Stimulated activated CD4-positive, alpha-beta T cell treated with anti-CD3 and anti-CD28 coated beads, Interleukin-15, amount 100 ng/mL, for 24 hours (primary cell): ENCODE measurements around the gene TTBK1.

Source experiments
- DNase-seq: peaks from one replicate; pipeline ENCODE4 v3.0.0-alpha.2; 2020

TTBK1 gene

GRCh38 chr6:43308101-43308989, 65.1 kb downstream of the TTBK1 start, which contains the start of gene CRIP3:
CRIP3 (minus strand) TSS chr6:43308826; CDS start chr6:43308792, 34 bp downstream.
- DNase-seq, result peak; percentile 77

GRCh38 chr6:43308990-43309477, 65.8 kb downstream of the TTBK1 start:
- no peak for DNase-seq

GRCh38 chr6:43310134-43310533, 66.9 kb downstream of the TTBK1 start:
- no peak for DNase-seq

- DNase-seq, result no peak
These were observed 67.3 kb downstream of the TTBK1 start for GRCh38 chr6:43310624-43311023.

GRCh38 chr6:43311666-43312065, 68.4 kb downstream of the TTBK1 start:
- no peak for DNase-seq

- DNase-seq, result no peak
These were observed 70.5 kb downstream of the TTBK1 start for GRCh38 chr6:43313813-43314212.

- no peak for DNase-seq
These were observed 74.7 kb downstream of the TTBK1 start for GRCh38 chr6:43318011-43318410.

GRCh38 chr6:43325876-43326275, 82.6 kb downstream of the TTBK1 start:
- no peak for DNase-seq

- DNase-seq, result no peak
These were observed 85.2 kb downstream of the TTBK1 start for GRCh38 chr6:43328528-43328927.

GRCh38 chr6:43331470-43331869, 88.2 kb downstream of the TTBK1 start:
- no peak for DNase-seq

GRCh38 chr6:43331891-43332290, 88.6 kb downstream of the TTBK1 start:
- no peak for DNase-seq

- DNase-seq, result no peak
These were observed 91.3 kb downstream of the TTBK1 start for GRCh38 chr6:43334466-43335095.

GRCh38 chr6:43335469-43335868, 92.2 kb downstream of the TTBK1 start:
- DNase-seq, result no peak

GRCh38 chr6:43336382-43336781, 93.1 kb downstream of the TTBK1 start:
- no peak for DNase-seq
